ENCODE measurements around the gene EDC3.

Gene EDC3

GRCh38 chr15:74723187-74723586, 27.4 kb upstream of the EDC3 start:
- TF ChIP-seq CTCF (IDR thresholded peaks at IDR 0.05; ENCODE audit: extremely low read depth, missing control alignments): no peak
- no peak for DNase-seq (ENCODE audit: low spot score)

- no peak for DNase-seq (ENCODE audit: low spot score)
Measured at GRCh38 chr15:74722591-74722990, 26.8 kb upstream of the EDC3 start.

GRCh38 chr15:74716651-74717050, 20.8 kb upstream of the EDC3 start:
- TF ChIP-seq CTCF (IDR thresholded peaks at IDR 0.05; ENCODE audit: extremely low read depth, missing control alignments): no peak
- DNase-seq (ENCODE audit: low spot score): no peak

More at GRCh38 chr15:74722591-74722990, 26.8 kb upstream of the EDC3 start:
- no peak for TF ChIP-seq CTCF (IDR thresholded peaks at IDR 0.05; ENCODE audit: extremely low read depth, missing control alignments)

GRCh38 chr15:74712311-74712710, 16.5 kb upstream of the EDC3 start:
- DNase-seq (ENCODE audit: low spot score): no peak
- no peak for TF ChIP-seq CTCF (IDR thresholded peaks at IDR 0.05; ENCODE audit: extremely low read depth, missing control alignments)

GRCh38 chr15:74710319-74711094, 14.7 kb upstream of the EDC3 start:
- no peak for DNase-seq (ENCODE audit: low spot score)
- TF ChIP-seq CTCF (IDR thresholded peaks at IDR 0.05; ENCODE audit: extremely low read depth, missing control alignments): no peak

- TF ChIP-seq CTCF (IDR thresholded peaks at IDR 0.05; ENCODE audit: extremely low read depth, missing control alignments): no peak
- DNase-seq (ENCODE audit: low spot score): no peak
Measured at GRCh38 chr15:74709892-74710291, 14.1 kb upstream of the EDC3 start.

GRCh38 chr15:74709011-74709410, 13.2 kb upstream of the EDC3 start:
- no peak for DNase-seq (ENCODE audit: low spot score)
- no peak for TF ChIP-seq CTCF (IDR thresholded peaks at IDR 0.05; ENCODE audit: extremely low read depth, missing control alignments)
